ENCODE data around the gene ALDH1A2.

DNA sequence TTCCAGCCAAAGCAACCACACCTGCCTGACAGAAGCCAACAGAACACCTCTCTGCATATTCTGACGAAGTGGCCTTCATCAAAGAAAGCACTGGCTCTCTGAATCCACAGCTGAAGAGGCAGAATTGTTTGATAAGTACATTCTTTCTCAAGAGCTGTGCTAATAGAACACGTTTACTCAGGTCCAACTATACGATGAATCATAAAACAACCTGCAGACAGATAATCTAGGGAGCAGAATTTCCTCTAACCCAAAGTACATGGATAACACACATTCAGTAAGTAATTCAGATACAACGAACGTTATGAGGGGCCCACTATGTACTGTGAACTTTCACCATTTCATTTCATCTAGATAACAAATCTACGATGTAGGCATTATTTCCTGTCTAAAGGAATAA is 25.4 kb downstream of the ALDH1A2 start:
- TF ChIP-seq, protein P1, sequence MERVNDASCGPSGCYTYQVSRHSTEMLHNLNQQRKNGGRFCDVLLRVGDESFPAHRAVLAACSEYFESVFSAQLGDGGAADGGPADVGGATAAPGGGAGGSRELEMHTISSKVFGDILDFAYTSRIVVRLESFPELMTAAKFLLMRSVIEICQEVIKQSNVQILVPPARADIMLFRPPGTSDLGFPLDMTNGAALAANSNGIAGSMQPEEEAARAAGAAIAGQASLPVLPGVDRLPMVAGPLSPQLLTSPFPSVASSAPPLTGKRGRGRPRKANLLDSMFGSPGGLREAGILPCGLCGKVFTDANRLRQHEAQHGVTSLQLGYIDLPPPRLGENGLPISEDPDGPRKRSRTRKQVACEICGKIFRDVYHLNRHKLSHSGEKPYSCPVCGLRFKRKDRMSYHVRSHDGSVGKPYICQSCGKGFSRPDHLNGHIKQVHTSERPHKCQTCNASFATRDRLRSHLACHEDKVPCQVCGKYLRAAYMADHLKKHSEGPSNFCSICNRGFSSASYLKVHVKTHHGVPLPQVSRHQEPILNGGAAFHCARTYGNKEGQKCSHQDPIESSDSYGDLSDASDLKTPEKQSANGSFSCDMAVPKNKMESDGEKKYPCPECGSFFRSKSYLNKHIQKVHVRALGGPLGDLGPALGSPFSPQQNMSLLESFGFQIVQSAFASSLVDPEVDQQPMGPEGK (tag by site-specific recombination; IDR thresholded peaks at IDR 0.05) = no peak
- TF ChIP-seq TCF7L2 (IDR thresholded peaks at IDR 0.05; ENCODE audit: borderline replicate concordance, low read depth, low read length) = no peak
